ENCODE measurements around the gene RAB3C. TPM values are rescaled to one million over a fixed set of nuclear protein-coding genes. Genes with fewer than 3 reads are reported as not detected.

The RAB3C gene
- total and polyA plus RNA-seq, 2 experiments from 2014 or later: 15.0 to 30.6 TPM

DNA sequence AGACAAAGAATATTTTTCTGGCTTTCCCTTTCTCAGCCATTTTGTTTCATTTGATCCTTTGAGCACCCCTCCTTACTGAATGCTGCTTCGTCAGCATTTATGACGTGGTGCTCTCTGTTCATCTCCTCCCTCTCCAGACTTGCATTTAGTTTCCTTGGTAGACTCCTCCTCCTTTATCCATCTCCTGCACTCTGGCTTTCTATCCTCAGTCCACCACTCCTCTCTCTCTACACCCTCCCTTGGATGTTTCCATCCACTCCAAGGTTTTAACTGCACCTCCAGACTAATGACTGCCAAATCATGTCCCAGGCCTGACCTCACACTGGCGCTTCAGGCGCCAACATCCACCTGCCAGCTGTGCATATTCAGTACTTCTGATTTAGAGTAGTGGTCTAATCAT lies 245.4 kb downstream of the RAB3C start (continued):
- no peak for TF ChIP-seq JUNB (IDR thresholded peaks at IDR 0.05; ENCODE audit: unreplicated experiment)
- TF ChIP-seq ZNF114 (CRISPR knock-in tag; IDR thresholded peaks at IDR 0.05): no peak
- TF ChIP-seq EZH2 (IDR thresholded peaks at IDR 0.05; ENCODE audit: low read depth, unreplicated experiment): no peak

DNA sequence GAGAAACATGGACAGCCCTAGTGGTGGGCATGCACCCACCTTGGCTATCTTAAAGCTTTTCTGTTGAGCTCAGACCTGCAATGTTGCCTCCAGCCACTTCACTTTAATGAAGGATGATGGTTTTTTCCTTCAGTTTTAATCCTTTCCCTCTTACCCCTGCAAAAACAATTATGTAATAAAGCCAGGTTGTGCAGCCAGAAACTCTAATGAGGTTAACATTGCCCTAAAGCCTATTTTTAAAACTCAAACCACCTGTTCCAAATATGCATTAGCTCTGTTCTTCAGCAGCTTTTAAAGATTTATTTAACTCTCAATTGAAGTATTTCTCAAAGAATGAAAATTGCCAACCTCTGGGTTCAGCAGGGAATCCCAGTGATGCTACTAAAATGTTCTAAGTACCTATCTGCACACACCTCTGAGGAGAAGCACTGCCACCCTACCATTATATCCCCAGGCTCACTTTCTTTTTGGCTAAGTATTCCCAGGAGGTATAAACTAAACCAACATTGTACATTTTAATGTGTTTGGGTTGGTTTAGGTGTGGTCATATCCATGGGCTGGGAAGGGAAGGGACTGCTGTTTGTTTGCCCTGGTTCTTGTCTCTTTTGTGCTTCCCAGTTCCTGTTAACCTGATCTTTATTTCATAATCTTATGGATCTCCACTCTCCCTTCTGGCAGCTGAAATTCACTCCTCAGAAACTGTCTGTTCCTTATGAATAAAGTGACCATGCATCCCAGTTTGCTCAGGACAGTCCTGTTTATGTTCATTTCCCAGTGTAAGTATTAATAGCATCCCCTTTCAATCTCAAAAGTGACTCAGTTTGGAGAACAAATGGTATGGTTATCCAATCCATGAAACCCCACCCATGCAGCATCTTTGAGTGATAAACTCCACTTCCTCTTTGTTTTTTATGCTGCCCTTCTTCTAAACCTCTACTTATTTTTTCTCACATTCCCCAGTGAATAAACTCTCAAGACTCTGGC lies 251.7 kb downstream of the RAB3C start:
- ATAC-seq: no peak
- H3K36me3 ChIP-seq (ENCODE audit: insufficient read depth): no peaks in the 10 kb centered on the region
- Mint-ChIP-seq H3K27ac (no peak overlapping the region), H3K27me3 (ENCODE audit: insufficient read depth, low read depth, poor library complexity) (no peaks in the 10 kb centered on the region), H3K36me3 (ENCODE audit: low read depth) (no peaks in the 10 kb centered on the region; the same call in 2 of the 3 replicates), H3K4me3 (no peak overlapping the region), H3K4me1 (no peaks in the 10 kb centered on the region), H3K9me3 (no peaks in the 10 kb centered on the region; the same call in 2 of the 3 replicates)
- no peaks in the 10 kb centered on the region for H3K27me3 ChIP-seq (ENCODE audit: insufficient read depth)
- DNase-seq (ENCODE audit: low spot score): no peak
- no peaks in the 10 kb centered on the region for H3K79me2 ChIP-seq (replicated peaks; ENCODE audit: insufficient read depth)
- H2AFZ ChIP-seq: no peak overlapping the region
- no peaks in the 10 kb centered on the region for H3K4me1 ChIP-seq (ENCODE audit: insufficient read depth)
- H4K20me1 ChIP-seq (replicated peaks; ENCODE audit: insufficient read depth): no peaks in the 10 kb centered on the region
- H3F3A ChIP-seq (replicated peaks; ENCODE audit: low read depth): no peaks in the 10 kb centered on the region
- no peak overlapping the region for H3K27ac ChIP-seq (ENCODE audit: low read depth)
- H3K4me3 ChIP-seq: no peak overlapping the region
- no peaks in the 10 kb centered on the region for H3K9me2 ChIP-seq (ENCODE audit: insufficient read depth)
- no peak overlapping the region for H3K4me2 ChIP-seq
- TF ChIP-seq, protein P1, sequence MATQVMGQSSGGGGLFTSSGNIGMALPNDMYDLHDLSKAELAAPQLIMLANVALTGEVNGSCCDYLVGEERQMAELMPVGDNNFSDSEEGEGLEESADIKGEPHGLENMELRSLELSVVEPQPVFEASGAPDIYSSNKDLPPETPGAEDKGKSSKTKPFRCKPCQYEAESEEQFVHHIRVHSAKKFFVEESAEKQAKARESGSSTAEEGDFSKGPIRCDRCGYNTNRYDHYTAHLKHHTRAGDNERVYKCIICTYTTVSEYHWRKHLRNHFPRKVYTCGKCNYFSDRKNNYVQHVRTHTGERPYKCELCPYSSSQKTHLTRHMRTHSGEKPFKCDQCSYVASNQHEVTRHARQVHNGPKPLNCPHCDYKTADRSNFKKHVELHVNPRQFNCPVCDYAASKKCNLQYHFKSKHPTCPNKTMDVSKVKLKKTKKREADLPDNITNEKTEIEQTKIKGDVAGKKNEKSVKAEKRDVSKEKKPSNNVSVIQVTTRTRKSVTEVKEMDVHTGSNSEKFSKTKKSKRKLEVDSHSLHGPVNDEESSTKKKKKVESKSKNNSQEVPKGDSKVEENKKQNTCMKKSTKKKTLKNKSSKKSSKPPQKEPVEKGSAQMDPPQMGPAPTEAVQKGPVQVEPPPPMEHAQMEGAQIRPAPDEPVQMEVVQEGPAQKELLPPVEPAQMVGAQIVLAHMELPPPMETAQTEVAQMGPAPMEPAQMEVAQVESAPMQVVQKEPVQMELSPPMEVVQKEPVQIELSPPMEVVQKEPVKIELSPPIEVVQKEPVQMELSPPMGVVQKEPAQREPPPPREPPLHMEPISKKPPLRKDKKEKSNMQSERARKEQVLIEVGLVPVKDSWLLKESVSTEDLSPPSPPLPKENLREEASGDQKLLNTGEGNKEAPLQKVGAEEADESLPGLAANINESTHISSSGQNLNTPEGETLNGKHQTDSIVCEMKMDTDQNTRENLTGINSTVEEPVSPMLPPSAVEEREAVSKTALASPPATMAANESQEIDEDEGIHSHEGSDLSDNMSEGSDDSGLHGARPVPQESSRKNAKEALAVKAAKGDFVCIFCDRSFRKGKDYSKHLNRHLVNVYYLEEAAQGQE (IDR thresholded peaks at IDR 0.05; ENCODE audit: unreplicated experiment): no peak
- no peak for TF ChIP-seq STAT1 (IDR thresholded peaks at IDR 0.05; ENCODE audit: unreplicated experiment)
- no peak for TF ChIP-seq JUNB (IDR thresholded peaks at IDR 0.05; ENCODE audit: unreplicated experiment)
- TF ChIP-seq CREB1 (CRISPR knock-in tag; IDR thresholded peaks at IDR 0.05; ENCODE audit: low read depth): no peak
- TF ChIP-seq, protein P2, sequence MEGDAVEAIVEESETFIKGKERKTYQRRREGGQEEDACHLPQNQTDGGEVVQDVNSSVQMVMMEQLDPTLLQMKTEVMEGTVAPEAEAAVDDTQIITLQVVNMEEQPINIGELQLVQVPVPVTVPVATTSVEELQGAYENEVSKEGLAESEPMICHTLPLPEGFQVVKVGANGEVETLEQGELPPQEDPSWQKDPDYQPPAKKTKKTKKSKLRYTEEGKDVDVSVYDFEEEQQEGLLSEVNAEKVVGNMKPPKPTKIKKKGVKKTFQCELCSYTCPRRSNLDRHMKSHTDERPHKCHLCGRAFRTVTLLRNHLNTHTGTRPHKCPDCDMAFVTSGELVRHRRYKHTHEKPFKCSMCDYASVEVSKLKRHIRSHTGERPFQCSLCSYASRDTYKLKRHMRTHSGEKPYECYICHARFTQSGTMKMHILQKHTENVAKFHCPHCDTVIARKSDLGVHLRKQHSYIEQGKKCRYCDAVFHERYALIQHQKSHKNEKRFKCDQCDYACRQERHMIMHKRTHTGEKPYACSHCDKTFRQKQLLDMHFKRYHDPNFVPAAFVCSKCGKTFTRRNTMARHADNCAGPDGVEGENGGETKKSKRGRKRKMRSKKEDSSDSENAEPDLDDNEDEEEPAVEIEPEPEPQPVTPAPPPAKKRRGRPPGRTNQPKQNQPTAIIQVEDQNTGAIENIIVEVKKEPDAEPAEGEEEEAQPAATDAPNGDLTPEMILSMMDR (conservative IDR thresholded peaks at IDR 0.05; ENCODE audit: low read depth in 2 of 2): no peak
- no peak for TF ChIP-seq EZH2phosphoT487 (IDR thresholded peaks at IDR 0.05; ENCODE audit: unreplicated experiment)
- TF ChIP-seq ZNF114 (CRISPR knock-in tag; IDR thresholded peaks at IDR 0.05): no peak
- TF ChIP-seq, protein P3, sequence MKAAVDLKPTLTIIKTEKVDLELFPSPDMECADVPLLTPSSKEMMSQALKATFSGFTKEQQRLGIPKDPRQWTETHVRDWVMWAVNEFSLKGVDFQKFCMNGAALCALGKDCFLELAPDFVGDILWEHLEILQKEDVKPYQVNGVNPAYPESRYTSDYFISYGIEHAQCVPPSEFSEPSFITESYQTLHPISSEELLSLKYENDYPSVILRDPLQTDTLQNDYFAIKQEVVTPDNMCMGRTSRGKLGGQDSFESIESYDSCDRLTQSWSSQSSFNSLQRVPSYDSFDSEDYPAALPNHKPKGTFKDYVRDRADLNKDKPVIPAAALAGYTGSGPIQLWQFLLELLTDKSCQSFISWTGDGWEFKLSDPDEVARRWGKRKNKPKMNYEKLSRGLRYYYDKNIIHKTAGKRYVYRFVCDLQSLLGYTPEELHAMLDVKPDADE (IDR thresholded peaks at IDR 0.05): no peak
- TF ChIP-seq ZNF331 (CRISPR knock-in tag; IDR thresholded peaks at IDR 0.05; ENCODE audit: low read depth): no peak
- TF ChIP-seq, protein P4, sequence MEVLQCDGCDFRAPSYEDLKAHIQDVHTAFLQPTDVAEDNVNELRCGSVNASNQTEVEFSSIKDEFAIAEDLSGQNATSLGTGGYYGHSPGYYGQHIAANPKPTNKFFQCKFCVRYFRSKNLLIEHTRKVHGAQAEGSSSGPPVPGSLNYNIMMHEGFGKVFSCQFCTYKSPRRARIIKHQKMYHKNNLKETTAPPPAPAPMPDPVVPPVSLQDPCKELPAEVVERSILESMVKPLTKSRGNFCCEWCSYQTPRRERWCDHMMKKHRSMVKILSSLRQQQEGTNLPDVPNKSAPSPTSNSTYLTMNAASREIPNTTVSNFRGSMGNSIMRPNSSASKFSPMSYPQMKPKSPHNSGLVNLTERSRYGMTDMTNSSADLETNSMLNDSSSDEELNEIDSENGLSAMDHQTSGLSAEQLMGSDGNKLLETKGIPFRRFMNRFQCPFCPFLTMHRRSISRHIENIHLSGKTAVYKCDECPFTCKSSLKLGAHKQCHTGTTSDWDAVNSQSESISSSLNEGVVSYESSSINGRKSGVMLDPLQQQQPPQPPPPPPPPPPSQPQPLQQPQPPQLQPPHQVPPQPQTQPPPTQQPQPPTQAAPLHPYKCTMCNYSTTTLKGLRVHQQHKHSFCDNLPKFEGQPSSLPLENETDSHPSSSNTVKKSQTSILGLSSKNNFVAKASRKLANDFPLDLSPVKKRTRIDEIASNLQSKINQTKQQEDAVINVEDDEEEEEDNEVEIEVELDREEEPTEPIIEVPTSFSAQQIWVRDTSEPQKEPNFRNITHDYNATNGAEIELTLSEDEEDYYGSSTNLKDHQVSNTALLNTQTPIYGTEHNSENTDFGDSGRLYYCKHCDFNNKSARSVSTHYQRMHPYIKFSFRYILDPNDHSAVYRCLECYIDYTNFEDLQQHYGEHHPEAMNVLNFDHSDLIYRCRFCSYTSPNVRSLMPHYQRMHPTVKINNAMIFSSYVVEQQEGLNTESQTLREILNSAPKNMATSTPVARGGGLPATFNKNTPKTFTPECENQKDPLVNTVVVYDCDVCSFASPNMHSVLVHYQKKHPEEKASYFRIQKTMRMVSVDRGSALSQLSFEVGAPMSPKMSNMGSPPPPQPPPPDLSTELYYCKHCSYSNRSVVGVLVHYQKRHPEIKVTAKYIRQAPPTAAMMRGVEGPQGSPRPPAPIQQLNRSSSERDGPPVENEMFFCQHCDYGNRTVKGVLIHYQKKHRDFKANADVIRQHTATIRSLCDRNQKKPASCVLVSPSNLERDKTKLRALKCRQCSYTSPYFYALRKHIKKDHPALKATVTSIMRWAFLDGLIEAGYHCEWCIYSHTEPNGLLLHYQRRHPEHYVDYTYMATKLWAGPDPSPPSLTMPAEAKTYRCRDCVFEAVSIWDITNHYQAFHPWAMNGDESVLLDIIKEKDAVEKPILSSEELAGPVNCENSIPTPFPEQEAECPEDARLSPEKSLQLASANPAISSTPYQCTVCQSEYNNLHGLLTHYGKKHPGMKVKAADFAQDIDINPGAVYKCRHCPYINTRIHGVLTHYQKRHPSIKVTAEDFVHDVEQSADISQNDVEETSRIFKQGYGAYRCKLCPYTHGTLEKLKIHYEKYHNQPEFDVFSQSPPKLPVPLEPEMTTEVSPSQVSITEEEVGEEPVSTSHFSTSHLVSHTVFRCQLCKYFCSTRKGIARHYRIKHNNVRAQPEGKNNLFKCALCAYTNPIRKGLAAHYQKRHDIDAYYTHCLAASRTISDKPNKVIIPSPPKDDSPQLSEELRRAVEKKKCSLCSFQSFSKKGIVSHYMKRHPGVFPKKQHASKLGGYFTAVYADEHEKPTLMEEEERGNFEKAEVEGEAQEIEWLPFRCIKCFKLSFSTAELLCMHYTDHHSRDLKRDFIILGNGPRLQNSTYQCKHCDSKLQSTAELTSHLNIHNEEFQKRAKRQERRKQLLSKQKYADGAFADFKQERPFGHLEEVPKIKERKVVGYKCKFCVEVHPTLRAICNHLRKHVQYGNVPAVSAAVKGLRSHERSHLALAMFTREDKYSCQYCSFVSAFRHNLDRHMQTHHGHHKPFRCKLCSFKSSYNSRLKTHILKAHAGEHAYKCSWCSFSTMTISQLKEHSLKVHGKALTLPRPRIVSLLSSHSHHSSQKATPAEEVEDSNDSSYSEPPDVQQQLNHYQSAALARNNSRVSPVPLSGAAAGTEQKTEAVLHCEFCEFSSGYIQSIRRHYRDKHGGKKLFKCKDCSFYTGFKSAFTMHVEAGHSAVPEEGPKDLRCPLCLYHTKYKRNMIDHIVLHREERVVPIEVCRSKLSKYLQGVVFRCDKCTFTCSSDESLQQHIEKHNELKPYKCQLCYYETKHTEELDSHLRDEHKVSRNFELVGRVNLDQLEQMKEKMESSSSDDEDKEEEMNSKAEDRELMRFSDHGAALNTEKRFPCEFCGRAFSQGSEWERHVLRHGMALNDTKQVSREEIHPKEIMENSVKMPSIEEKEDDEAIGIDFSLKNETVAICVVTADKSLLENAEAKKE (CRISPR knock-in tag; IDR thresholded peaks at IDR 0.05): no peak
